K562 (cell line): ENCODE measurements around the gene SORCS2. TPM values are rescaled to one million over a fixed set of nuclear protein-coding genes. Genes with fewer than 3 reads are reported as not detected.

ENCODE experiments used
- ATAC-seq: fragments of 200-7000 bp; cut with Tn5 transposase; 3 replicates; pipeline ENCODE4 v1.9.1; 2020; ENCODE audit warnings: moderate library complexity
- BruUV-seq: library from RNA; stranded (reverse); fragments of 400-500 nt; replicated peaks from 2 replicates; lab custom pipeline; 2021; lab: Mats Ljungman, UMichigan
- CTCF ChIA-PET: fragments of 300-600 bp; formaldehyde crosslinking; extraction: SDS; loops from one replicate; lab custom pipeline; 2021; ENCODE audit warnings: low intra/inter-chr PET ratio; lab: Yijun Ruan, JAX
- POLR2A ChIA-PET: fragments of 300-600, 350-650 bp; sonication (Branson Sonifier 250); formaldehyde crosslinking; extraction: SDS; loops from one replicate; lab custom pipeline; 2021; ENCODE audit warnings: antibody characterized with exemption, inconsistent platforms; lab: Yijun Ruan, JAX
- DNase-seq, 4 experiments: peaks; one replicate each; pipeline versions ENCODE4 v3.0.0 to v3.0.0-alpha.2; 2011 to 2018; ENCODE audit warnings: low spot score in 3 of 4, mixed read lengths in 3 of 4; ENCODE audit errors: extremely low read depth in 1 of 4
- FAIRE-seq: peaks from 2 replicates; lab custom pipeline; 2011; peaks lifted over from hg19 to GRCh38; lab: Jason Lieb, UNC
- H2AFZ ChIP-seq: 2 replicates; pipeline ENCODE4 v1.6.0; 2011; ENCODE audit warnings: low read depth, low read length, control low read depth, inconsistent platforms
- H3K27ac ChIP-seq: fragments of 200-600 bp; 3 replicates; pipeline ENCODE4 v1.8.0; 2011; ENCODE audit warnings: low read depth, mild to moderate bottlenecking, control low read depth, inconsistent platforms, low read length, moderate library complexity, mixed read lengths; ENCODE audit errors: extremely low read depth
- H3K27me3 ChIP-seq, 2 experiments: fragments of 300-600 bp in 1 of 2; 2 replicates in 1 of 2; 3 replicates in 1 of 2; pipeline versions ENCODE4 v1.6.0 to v1.8.0; 2011; ENCODE audit warnings: inconsistent platforms in 2 of 2, low read length in 2 of 2, mild to moderate bottlenecking in 1 of 2, mixed read lengths in 1 of 2, moderate library complexity in 1 of 2; ENCODE audit not compliant: control insufficient read depth in 2 of 2, insufficient read depth in 2 of 2
- H3K36me3 ChIP-seq: fragments of 300-600 bp; 3 replicates; pipeline ENCODE4 v1.8.0; 2011; ENCODE audit warnings: mild to moderate bottlenecking, low read length, inconsistent platforms; ENCODE audit not compliant: control insufficient read depth, insufficient read depth
- H3K4me1 ChIP-seq, 2 experiments: fragments of 200-600 bp in 1 of 2; replicated peaks in 1 of 2; 2 replicates in 1 of 2; 3 replicates in 1 of 2; pipeline versions ENCODE4 v1.5.1 to v1.8.0; 2011; ENCODE audit warnings: inconsistent platforms in 2 of 2, low read length in 2 of 2, mild to moderate bottlenecking in 1 of 2, mixed read lengths in 1 of 2, moderate library complexity in 1 of 2; ENCODE audit not compliant: control insufficient read depth in 2 of 2, insufficient read depth in 2 of 2
- H3K4me2 ChIP-seq: 2 replicates; pipeline ENCODE4 v1.6.1; 2011; ENCODE audit warnings: low read length, control low read depth, inconsistent platforms, mixed read lengths; ENCODE audit not compliant: insufficient read depth
- H3K4me3 ChIP-seq: fragments of 200-600 bp; sonication (generic), shearing (Covaris generic); 2 replicates; pipeline ENCODE4 v1.5.1; 2016; ENCODE audit warnings: control low read depth, inconsistent platforms
- H3K79me2 ChIP-seq: fragments of 200-600 bp; 3 replicates; pipeline ENCODE4 v1.8.0; 2011; ENCODE audit warnings: low read length, inconsistent platforms; ENCODE audit not compliant: control insufficient read depth, insufficient read depth
- H3K9ac ChIP-seq, 2 experiments: 2 replicates each; pipeline versions ENCODE4 v1.6.0 to v1.6.1; 2011; ENCODE audit warnings: low read depth in 2 of 2, low read length in 2 of 2, control low read depth in 1 of 2, inconsistent platforms in 1 of 2, mild to moderate bottlenecking in 1 of 2, mixed read lengths in 1 of 2; ENCODE audit not compliant: insufficient read depth in 1 of 2
- H3K9me1 ChIP-seq: one replicate; pipeline ENCODE4 v1.6.0; 2011; ENCODE audit warnings: inconsistent platforms, mild to moderate bottlenecking, low read length, moderate library complexity; ENCODE audit not compliant: control insufficient read depth, insufficient read depth
- H3K9me3 ChIP-seq: replicated peaks from 2 replicates; pipeline ENCODE4 v1.5.1; 2011; ENCODE audit warnings: low read depth, low read length, inconsistent platforms; ENCODE audit not compliant: control insufficient read depth, insufficient read depth
- H4K20me1 ChIP-seq: replicated peaks from 2 replicates; pipeline ENCODE4 v1.6.1; 2011; ENCODE audit warnings: low read length, inconsistent platforms, mixed read lengths; ENCODE audit not compliant: control insufficient read depth, insufficient read depth
- ATF1 ChIP-seq, 2 experiments: fragments of 450-650 bp in 1 of 2; IDR thresholded peaks; 2 replicates each; pipeline ENCODE4 v1.6.1; 2016; ENCODE audit warnings: missing compliant biosample characterization in 1 of 2, missing genetic modification characterization in 1 of 2
- CBX3 ChIP-seq, 2 experiments: IDR thresholded peaks; 1 replicate in 1 of 2; 2 replicates in 1 of 2; pipeline ENCODE4 v1.6.1; 2012; ENCODE audit warnings: inconsistent platforms in 2 of 2, low read length in 2 of 2, borderline replicate concordance in 1 of 2, control low read depth in 1 of 2
- CREB1 ChIP-seq, 2 experiments: sonication (generic) in 1 of 2; formaldehyde crosslinking in 1 of 2; IDR thresholded peaks; 2 replicates each; pipeline versions ENCODE4 v1.6.1 to v1.8.0; 2012 to 2022; ENCODE audit warnings: inconsistent platforms in 1 of 2, mild to moderate bottlenecking in 1 of 2, missing genetic modification reagents in 1 of 2, moderate library complexity in 1 of 2
- E2F3 ChIP-seq: fragments of 250-450 bp; sonication (Bioruptor Pico); IDR thresholded peaks from 2 replicates; pipeline ENCODE4 v1.4.0; 2020; ENCODE audit warnings: mild to moderate bottlenecking
- FOXP1 ChIP-seq: sonication (generic); formaldehyde crosslinking; IDR thresholded peaks from 2 replicates; pipeline ENCODE4 v1.8.0; 2022; ENCODE audit warnings: mild to moderate bottlenecking, missing genetic modification reagents
- HSF4 ChIP-seq: fragments of 250-450 bp; sonication (Bioruptor Pico); IDR thresholded peaks from 2 replicates; pipeline ENCODE4 v2.1.2; 2022; ENCODE audit warnings: mild to moderate bottlenecking, moderate library complexity, borderline replicate concordance
- MAFK ChIP-seq: IDR thresholded peaks from 2 replicates; pipeline ENCODE4 v1.6.1; 2011; ENCODE audit warnings: low read length, improper control_type of control experiment
- MAZ ChIP-seq, 2 experiments: fragments of 450-650 bp in 1 of 2; sonication (generic) in 1 of 2; formaldehyde crosslinking; IDR thresholded peaks in 1 of 2; conservative IDR thresholded peaks in 1 of 2; 2 replicates each; pipeline versions ENCODE4 v1.4.0 to v1.5.0; 2020; ENCODE audit warnings: mild to moderate bottlenecking in 1 of 2, missing genetic modification reagents in 1 of 2
- MEF2A ChIP-seq: IDR thresholded peaks from 2 replicates; pipeline ENCODE4 v1.6.1; 2011; ENCODE audit warnings: low read depth, mild to moderate bottlenecking, low read length, moderate library complexity; ENCODE audit not compliant: control insufficient read depth
- NR4A1 ChIP-seq, 2 experiments: fragments of 250-450 bp in 1 of 2; fragments of 450-650 bp in 1 of 2; sonication (Bioruptor Pico) in 1 of 2; IDR thresholded peaks; 2 replicates each; pipeline versions ENCODE4 v1.4.0 to v1.6.1; 2016 to 2020; ENCODE audit warnings: mild to moderate bottlenecking in 2 of 2, missing compliant biosample characterization in 1 of 2, missing genetic modification characterization in 1 of 2, moderate library complexity in 1 of 2
- PML ChIP-seq: IDR thresholded peaks from 2 replicates; pipeline ENCODE4 v1.6.1; 2012; ENCODE audit warnings: low read length, inconsistent platforms
- RAD21 ChIP-seq, 2 experiments: fragments of 250-450 bp in 1 of 2; fragments of 450-650 bp in 1 of 2; sonication (Bioruptor Pico) in 1 of 2; formaldehyde crosslinking in 1 of 2; IDR thresholded peaks in 1 of 2; conservative IDR thresholded peaks in 1 of 2; 2 replicates each; pipeline versions ENCODE4 v1.4.0 to v1.8.0; 2020 to 2022; ENCODE audit warnings: mild to moderate bottlenecking in 2 of 2, moderate library complexity in 1 of 2
- SIN3B ChIP-seq: fragments of 450-650 bp; IDR thresholded peaks from 2 replicates; pipeline ENCODE4 v1.6.1; 2017; ENCODE audit warnings: low read depth, mild to moderate bottlenecking, moderate library complexity
- YY1 ChIP-seq, 3 experiments: IDR thresholded peaks; 2 replicates each; pipeline ENCODE4 v1.6.1; 2011; ENCODE audit warnings: low read length in 2 of 3, mild to moderate bottlenecking in 2 of 3, moderate library complexity in 2 of 3, borderline replicate concordance in 1 of 3, control low read depth in 1 of 3, low read depth in 1 of 3; ENCODE audit not compliant: insufficient read depth in 3 of 3, insufficient replicate concordance in 2 of 3, control insufficient read depth in 1 of 3, insufficient read length in 1 of 3; ENCODE audit errors: extremely low read depth in 1 of 3
- ZNF165 ChIP-seq: fragments of 250-450 bp; sonication (Bioruptor Pico); IDR thresholded peaks from 2 replicates; pipeline ENCODE4 v1.4.0; 2020; ENCODE audit warnings: borderline replicate concordance
- ZNF3 ChIP-seq: fragments of 250-450 bp; sonication (Bioruptor Pico); IDR thresholded peaks from 2 replicates; pipeline ENCODE4 v1.5.0; 2021; ENCODE audit warnings: mild to moderate bottlenecking, moderate library complexity
- ZNF707 ChIP-seq: fragments of 250-450 bp; sonication (Bioruptor Pico); conservative IDR thresholded peaks from 2 replicates; pipeline ENCODE4 v1.8.0; 2022; ENCODE audit warnings: inconsistent platforms, mild to moderate bottlenecking, moderate library complexity
- ZNF785 ChIP-seq: fragments of 250-450 bp; sonication (Bioruptor Pico); IDR thresholded peaks from 2 replicates; pipeline ENCODE4 v1.4.0; 2020; ENCODE audit warnings: mild to moderate bottlenecking
- WGBS: fragments of 100-300 bp; shearing (Covaris generic); methylation state at CpG from one replicate; pipeline ENCODE4 v1.1.6; 2016; ENCODE audit warnings: low coverage, mixed read lengths; ENCODE audit not compliant: insufficient coverage; ENCODE audit errors: missing lambda C conversion rate; 5-methylcytosine and 5-hydroxymethylcytosine counted together
- in situ Hi-C: fragments of 300-500 bp; cut with MboI; formaldehyde crosslinking; loops from 4 replicates; pipeline ENCODE4 v1.15.0; 2018; ENCODE audit warnings: inconsistent platforms, mixed read lengths
- intact Hi-C: fragments of 100-400 bp; cut with micrococcal nuclease; formaldehyde crosslinking; loops from 2 replicates; pipeline ENCODE4 v1.14.2; 2022
- polyA plus RNA-seq, 8 experiments: library from polyadenylated mRNA; depleted of rRNA in 4 of 8; stranded (reverse) in 5 of 8; unstranded in 3 of 8; fragments of >200 nt; fragmentation: Nextera tagmentation in 2 of 8; fragmentation: Illumina TruSeq in 1 of 8; extraction: Ambion mirVana in 2 of 8; extraction: Trizol in 1 of 8; gene quantifications; 2 replicates each; pipeline versions ENCODE4 v1.2.1 to v1.2.3, GENCODE V29; 2011 to 2014; ENCODE audit warnings: inconsistent platforms in 1 of 8, missing spikeins in 1 of 8
- total RNA-seq, 7 experiments: library from RNA; depleted of rRNA in 6 of 7; stranded (reverse); fragments of >200 nt in 6 of 7; fragmentation: Illumina TruSeq in 2 of 7; extraction: Trizol in 2 of 7; gene quantifications; 2 replicates each; pipeline versions ENCODE4 v1.2.1 to v1.2.3, GENCODE V29; 2011 to 2021; ENCODE audit warnings: low replicate concordance in 1 of 7
- TF ChIP-seq, protein P1 (sequence below): fragments of 250-450 bp; sonication (Bioruptor Pico); IDR thresholded peaks from 2 replicates; pipeline ENCODE4 v1.4.0; 2020; ENCODE audit warnings: mild to moderate bottlenecking

Gene SORCS2
- total and polyA plus RNA-seq, 9 of the 15 experiments (the other 6 are each of a cell fraction or from before 2014, with no cell fraction given), result not detected

DNA sequence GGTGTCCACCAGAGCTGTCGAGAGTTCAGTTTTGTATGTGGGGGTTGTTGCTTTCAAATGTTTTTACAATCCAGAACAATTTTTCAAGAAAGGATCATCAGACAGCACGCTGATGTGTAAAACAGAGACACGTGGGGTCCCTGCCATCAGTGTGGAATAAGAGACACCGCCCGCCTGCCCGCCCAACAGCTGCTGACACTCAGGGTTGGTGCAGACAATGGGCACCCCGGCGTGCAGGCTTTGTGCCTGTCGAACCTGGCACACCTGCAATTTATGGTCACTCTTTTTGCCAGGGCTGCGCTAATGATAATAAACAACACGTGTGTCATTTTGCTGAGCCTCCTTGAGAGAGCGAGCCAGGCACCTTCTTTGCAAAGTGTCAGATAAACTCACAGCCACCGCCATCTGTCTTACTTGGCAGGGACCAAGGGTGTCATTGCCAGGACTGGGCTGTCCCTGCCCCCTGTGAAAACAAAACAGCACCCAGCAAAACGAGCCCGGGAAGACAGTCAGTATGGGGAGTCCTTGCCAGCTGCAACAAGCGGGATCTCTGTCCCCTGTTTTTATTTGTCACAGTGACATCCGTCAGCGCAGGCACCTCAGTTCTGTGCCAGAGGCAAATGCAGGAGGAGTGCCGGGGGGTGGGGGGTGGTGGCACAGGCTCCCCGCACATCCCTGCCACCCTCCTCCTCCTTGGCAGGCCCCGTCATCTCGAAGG, 173.3 kb downstream of the SORCS2 start:
- no peaks in the 10 kb centered on the region for H3K36me3 ChIP-seq
- no TSS peak for BruUV-seq
- H3K9me3 ChIP-seq, result no peaks in the 10 kb centered on the region; the same call in 1 of the 2 replicates
- FAIRE-seq (no peak), ATAC-seq (no peak), DNase-seq (no peak)
- H3K9me1 ChIP-seq, result no peaks in the 10 kb centered on the region
- H3K4me2 ChIP-seq, result no peak overlapping the region
- in situ Hi-C loops, result no loop called here
- ChIA-PET CTCF (interaction anchor here (0.5 kb wide), 1 partner anchor 1422 kb away, joined by 3 read pairs; no protein-coding TSS in a partner anchor), POLR2A (no interaction called here)
- H3K4me3 ChIP-seq, result no peak overlapping the region
- intact Hi-C loops, result no loop called here
- peaks cover 6% of the 10 kb centered on the region for H4K20me1 ChIP-seq
- H3K27me3 ChIP-seq, result peaks cover 6 to 29% of the 10 kb centered on the region in 2 experiments; a peak in 4 of 5 replicates
- 0% methylated on average over 19 of the region's 22 CpGs for WGBS
- H3K27ac ChIP-seq, result no peak overlapping the region
- no peaks in the 10 kb centered on the region for H3K4me1 ChIP-seq
- no peak overlapping the region for H3K9ac ChIP-seq
- no peak overlapping the region for H2AFZ ChIP-seq
- no peaks in the 10 kb centered on the region for H3K79me2 ChIP-seq
- no peak for TF ChIP-seq ZNF165 (CRISPR knock-in tag)
- no peak for TF ChIP-seq ZNF707 (CRISPR knock-in tag)
- no peak for TF ChIP-seq PML
- no peak for TF ChIP-seq NR4A1 (CRISPR knock-in tag; IDR thresholded peaks at IDR 0.05)
- no peak for TF ChIP-seq NR4A1 (tag; IDR thresholded peaks at IDR 0.05)
- TF ChIP-seq ATF1 (CRISPR knock-in tag; IDR thresholded peaks at IDR 0.05), result no peak
- TF ChIP-seq ATF1 (tag; IDR thresholded peaks at IDR 0.05), result no peak
- TF ChIP-seq MEF2A, result no peak
- TF ChIP-seq RAD21 (CRISPR knock-in tag; conservative IDR thresholded peaks at IDR 0.05 in 1 of 2, IDR thresholded peaks at IDR 0.05 in 1 of 2), result no peak
- no peak for TF ChIP-seq CREB1 (IDR thresholded peaks at IDR 0.05)
- no peak for TF ChIP-seq CREB1 (CRISPR knock-in tag; IDR thresholded peaks at IDR 0.05)
- no peak for TF ChIP-seq MAZ (CRISPR knock-in tag; conservative IDR thresholded peaks at IDR 0.05 in 1 of 2, IDR thresholded peaks at IDR 0.05 in 1 of 2)
- TF ChIP-seq FOXP1 (CRISPR knock-in tag), result no peak
- TF ChIP-seq MAFK, result no peak
- TF ChIP-seq ZNF3, result no peak
- TF ChIP-seq, protein P1, sequence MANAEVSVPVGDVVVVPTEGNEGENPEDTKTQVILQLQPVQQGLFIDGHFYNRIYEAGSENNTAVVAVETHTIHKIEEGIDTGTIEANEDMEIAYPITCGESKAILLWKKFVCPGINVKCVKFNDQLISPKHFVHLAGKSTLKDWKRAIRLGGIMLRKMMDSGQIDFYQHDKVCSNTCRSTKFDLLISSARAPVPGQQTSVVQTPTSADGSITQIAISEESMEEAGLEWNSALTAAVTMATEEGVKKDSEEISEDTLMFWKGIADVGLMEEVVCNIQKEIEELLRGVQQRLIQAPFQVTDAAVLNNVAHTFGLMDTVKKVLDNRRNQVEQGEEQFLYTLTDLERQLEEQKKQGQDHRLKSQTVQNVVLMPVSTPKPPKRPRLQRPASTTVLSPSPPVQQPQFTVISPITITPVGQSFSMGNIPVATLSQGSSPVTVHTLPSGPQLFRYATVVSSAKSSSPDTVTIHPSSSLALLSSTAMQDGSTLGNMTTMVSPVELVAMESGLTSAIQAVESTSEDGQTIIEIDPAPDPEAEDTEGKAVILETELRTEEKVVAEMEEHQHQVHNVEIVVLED (CRISPR knock-in tag), result no peak
- TF ChIP-seq HSF4 (CRISPR knock-in tag), result no peak
- TF ChIP-seq E2F3 (CRISPR knock-in tag), result no peak
- no peak for TF ChIP-seq YY1 (IDR thresholded peaks at IDR 0.05; ENCODE audit: borderline replicate concordance in 1 of 3, control insufficient read depth in 1 of 3, extremely low read depth in 1 of 3, insufficient read depth in 3 of 3, insufficient read length in 1 of 3, insufficient replicate concordance in 2 of 3, low read depth in 1 of 3, low read length in 2 of 3)
- TF ChIP-seq ZNF785 (CRISPR knock-in tag), result no peak
- TF ChIP-seq SIN3B, result no peak
- TF ChIP-seq CBX3 (IDR thresholded peaks at IDR 0.05; ENCODE audit: borderline replicate concordance in 1 of 2, low read length in 2 of 2), result no peak
